ENCODE results near the gene CHST11.

GRCh38 chr12:104502638-104503037 is 45.9 kb downstream of the CHST11 start:
- TF ChIP-seq ZNF292 (tag by site-specific recombination; IDR thresholded peaks at IDR 0.05; ENCODE audit: borderline replicate concordance, low read depth) (no peak), ZNF114 (tag by site-specific recombination; IDR thresholded peaks at IDR 0.05) (no peak), ZNF24 (tag by site-specific recombination; IDR thresholded peaks at IDR 0.05) (no peak), SP2 (tag by site-specific recombination; IDR thresholded peaks at IDR 0.05) (no peak), ZFP3 (tag by site-specific recombination; IDR thresholded peaks at IDR 0.05; ENCODE audit: low read depth) (no peak), ZNF350 (tag by site-specific recombination; IDR thresholded peaks at IDR 0.05) (no peak), CTCF (tag by site-specific recombination; IDR thresholded peaks at IDR 0.05) (no peak), ZNF133 (tag by site-specific recombination; IDR thresholded peaks at IDR 0.05) (no peak), SALL2 (tag by site-specific recombination; IDR thresholded peaks at IDR 0.05; ENCODE audit: borderline replicate concordance) (no peak), ZNF449 (tag by site-specific recombination; IDR thresholded peaks at IDR 0.05) (no peak), ZBTB1 (tag by site-specific recombination; IDR thresholded peaks at IDR 0.05) (no peak)

Measured in HEK293 (cell line).